D341Med (cell line): Measurements from ENCODE around the gene PABPC3.

ENCODE experiments used
- DNase-seq: peaks from one replicate; pipeline ENCODE4 v3.0.0; 2012; ENCODE audit warnings: low spot score

Gene PABPC3

DNA sequence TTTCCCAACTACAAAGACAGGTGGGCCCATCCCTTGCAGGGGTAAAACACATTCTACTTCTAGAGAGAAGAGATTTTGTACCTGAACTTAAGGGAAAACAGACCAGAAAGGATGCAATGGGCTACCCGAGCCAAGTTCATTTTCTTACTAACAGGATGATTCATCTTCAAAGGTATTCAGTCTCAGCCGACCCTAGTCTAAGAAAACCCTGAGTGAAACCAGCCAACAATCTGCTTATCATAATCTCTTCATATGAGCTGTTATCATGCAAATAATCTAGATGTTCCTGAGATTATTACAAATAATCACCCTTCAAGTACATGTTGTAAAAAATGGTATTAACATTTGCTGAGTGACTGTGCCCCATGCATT is 15.6 kb downstream of the PABPC3 start:
- no peak for DNase-seq

- DNase-seq = peak; percentile 48
Measured at GRCh38 chr13:25112695-25113255, 16.8 kb downstream of the PABPC3 start.

DNA sequence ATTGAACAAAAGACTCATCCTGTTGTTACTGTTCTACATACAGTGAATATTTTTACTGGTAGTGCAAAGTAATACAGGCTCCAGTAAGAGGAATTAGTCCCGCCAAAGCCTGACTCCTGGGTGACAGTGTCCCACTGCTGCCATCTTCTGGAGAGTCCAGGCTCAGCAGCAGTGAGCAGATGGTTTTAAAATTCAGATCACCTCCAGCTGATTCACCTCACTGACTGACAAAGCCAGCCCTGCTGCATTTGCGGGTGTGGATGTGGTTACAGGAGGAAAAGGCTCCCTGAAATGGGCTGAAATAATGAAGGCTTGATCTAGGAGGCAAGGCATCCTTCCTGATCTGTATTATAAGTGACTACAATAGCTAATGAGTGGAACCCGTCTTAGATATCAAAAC is 18.3 kb downstream of the PABPC3 start:
- peak; percentile 84 for DNase-seq

GRCh38 chr13:25116044-25116443 is 20.1 kb downstream of the PABPC3 start:
- DNase-seq = no peak

DNA sequence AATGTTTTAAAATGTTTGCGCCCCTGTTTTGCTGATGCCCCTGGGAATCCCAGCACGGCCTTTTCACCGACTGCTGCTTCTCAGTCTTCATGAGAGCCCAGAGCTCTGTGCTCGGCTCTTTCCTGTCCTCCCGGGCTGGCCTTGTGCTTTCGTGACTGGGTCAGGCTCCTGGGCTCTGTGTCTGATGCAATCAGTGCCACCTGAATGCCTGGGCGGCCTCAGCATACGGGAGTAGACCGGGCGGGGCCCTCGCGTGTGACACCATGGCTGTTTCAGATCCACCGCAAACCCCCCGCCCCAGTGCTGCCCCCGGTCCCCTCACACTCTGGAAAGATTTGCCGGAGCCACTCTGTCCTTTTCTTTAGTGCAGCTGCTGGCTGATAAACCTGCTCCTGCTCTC is 21.4 kb downstream of the PABPC3 start:
- no peak for DNase-seq

DNA sequence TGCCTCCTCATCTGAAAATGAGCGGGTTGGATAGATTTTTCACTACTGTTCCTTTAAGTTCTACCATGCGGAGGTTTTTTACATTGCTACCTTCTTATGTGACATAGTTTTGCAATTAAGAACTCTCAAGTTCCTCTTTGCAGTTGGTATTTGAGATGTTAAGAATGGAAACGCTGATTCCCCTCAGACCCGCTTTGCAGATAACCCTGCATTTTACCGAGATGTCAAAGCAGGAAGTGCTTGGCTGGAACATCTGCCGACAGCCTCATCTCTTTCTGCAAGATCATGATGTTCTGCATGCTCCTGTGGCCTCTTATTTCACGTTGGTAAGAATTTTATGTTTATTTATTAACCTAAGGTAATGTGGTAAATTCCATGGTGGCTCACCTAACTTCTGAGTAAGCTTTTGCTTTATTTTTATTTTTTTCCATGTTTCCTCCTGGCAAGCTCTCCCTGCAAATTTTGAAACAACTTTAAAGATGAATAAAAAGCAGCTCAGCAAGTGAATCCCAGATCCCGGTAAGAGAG is 22.5 kb downstream of the PABPC3 start:
- no peak for DNase-seq

- no peak for DNase-seq
Measured at GRCh38 chr13:25130944-25131343, 35.0 kb downstream of the PABPC3 start.

DNA sequence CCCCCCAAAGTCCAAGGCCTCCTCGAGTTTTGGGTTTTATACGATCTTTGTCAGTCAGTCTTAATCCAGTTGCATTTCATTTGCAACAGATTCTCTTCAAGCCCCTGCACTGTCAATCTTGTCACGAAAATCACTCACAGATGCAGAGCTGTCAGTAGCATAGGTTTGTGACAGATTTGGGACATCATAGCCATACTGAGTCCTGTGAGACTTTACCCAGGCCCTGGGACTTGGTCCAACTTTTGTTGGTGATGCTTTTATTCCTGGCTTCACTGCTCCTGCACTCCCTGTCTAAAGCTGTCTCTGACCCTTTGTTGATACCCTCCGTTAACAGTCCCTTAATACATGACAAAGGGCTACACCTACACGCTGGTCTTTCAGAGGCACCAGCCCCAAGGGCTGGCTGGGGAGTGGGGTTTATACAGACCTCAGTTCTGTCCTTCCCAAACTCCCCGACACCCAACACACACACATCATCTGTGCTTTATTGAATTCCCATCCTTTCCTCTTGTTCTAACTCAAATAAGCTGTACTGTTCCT is 36.0 kb downstream of the PABPC3 start:
- DNase-seq = no peak

DNA sequence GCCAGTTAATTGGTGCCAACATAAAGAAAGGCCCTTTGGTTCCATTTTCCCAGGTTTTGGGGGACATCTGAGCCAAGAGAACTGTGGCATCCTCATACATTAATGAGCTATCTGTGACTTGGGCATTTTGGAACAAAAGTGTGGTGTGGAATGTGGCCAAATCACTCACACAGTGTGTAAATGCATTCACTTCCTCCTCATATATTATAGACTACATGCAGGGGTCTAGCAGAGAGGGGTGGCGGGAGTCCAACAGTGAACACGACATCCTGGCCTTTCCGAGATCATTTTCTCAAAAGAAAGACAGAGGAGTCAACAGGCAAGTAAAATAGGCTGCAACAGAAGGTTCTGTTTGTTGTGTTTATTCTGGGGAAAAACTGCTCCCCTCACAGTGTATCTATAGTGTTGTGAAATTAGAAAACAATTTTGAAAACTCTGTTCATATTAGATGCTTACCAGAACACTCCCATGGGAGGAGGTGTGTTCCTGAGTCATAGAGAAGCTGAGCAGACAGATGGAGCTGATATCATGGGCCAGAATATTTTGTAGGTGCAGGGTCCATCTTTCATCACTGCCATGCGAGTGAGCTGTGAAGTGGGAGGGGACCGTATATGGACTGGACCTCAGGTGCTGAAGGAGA is 36.9 kb downstream of the PABPC3 start:
- no peak for DNase-seq

- no peak for DNase-seq
Measured at GRCh38 chr13:25135896-25136295, 40.0 kb downstream of the PABPC3 start.

DNA sequence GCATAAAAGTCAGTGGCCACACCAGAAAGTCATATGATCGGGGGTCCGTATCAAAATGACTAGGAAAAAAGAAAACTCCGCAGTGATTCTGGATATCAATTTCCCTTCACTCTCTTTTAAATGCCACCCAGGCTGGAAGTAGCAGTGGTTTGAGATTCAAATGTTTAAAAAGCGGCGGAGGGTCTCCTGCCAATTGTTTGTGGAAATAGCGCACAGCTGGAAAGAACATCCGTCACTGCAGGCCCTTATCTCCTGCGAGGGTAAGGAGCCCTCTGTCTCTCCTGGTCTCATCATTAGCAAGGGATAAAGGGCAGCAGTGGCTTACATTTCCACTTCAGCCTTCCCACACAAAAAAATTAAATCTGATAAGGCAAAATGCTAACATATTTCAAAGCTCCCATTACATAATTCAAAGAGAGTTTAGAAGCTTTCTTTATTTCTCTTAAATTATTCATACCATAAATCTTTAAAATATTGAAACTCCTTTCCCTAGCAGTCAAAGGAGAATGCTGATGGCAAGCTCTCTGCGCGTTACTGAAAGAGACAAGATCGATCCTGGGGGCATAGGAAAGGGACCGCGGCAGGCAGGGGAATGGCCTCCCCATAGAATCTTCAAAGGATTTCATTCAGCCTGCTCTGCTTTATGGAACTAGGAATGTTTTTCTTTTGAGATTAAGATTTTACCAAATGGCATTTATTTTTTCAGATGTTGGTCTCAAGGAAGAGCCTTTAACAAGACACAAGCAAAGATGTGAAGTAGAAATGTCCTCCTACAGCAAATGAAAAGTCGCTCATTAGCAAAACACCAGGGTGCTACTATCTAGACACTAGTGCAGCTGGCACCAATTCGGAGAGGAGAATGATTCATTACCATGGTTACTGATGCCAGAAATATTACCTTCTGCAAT is 41.2 kb downstream of the PABPC3 start:
- DNase-seq = no peak

- DNase-seq = no peak
Measured at GRCh38 chr13:25137788-25138115, 41.8 kb downstream of the PABPC3 start.

- DNase-seq = no peak
Measured at GRCh38 chr13:25141042-25141441, 45.1 kb downstream of the PABPC3 start.

- DNase-seq = no peak
Measured at GRCh38 chr13:25143706-25144105, 47.8 kb downstream of the PABPC3 start.

GRCh38 chr13:25147638-25148401 is 51.9 kb downstream of the PABPC3 start:
- DNase-seq = no peak

DNA sequence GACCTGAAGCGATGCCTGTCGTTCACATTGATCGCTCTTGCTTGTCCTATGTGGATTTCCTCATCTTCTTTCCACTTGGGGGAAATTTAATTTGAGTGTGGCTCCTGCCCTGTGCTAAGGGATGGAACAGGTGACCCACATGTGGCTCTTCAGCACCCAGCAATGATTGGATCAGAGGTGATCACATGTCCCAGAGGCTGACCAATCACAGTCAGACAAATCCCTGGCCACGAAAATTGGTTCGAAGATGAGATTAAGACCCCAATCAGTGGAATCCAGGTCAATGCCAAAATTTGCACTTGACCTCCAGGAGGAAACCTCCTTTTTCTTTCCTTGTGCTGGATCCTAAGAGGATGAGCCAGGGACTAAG is 52.5 kb downstream of the PABPC3 start:
- DNase-seq = no peak
